Measurements from ENCODE around the gene RIPK1. TPM values are rescaled to one million over a fixed set of nuclear protein-coding genes. Genes with fewer than 3 reads are reported as not detected.

Gene RIPK1
- total and polyA plus RNA-seq, 10 of the 15 experiments (the other 5 are each of a cell fraction or from before 2014, with no cell fraction given), result 1.6 to 11.2 (median 6.3) TPM

DNA sequence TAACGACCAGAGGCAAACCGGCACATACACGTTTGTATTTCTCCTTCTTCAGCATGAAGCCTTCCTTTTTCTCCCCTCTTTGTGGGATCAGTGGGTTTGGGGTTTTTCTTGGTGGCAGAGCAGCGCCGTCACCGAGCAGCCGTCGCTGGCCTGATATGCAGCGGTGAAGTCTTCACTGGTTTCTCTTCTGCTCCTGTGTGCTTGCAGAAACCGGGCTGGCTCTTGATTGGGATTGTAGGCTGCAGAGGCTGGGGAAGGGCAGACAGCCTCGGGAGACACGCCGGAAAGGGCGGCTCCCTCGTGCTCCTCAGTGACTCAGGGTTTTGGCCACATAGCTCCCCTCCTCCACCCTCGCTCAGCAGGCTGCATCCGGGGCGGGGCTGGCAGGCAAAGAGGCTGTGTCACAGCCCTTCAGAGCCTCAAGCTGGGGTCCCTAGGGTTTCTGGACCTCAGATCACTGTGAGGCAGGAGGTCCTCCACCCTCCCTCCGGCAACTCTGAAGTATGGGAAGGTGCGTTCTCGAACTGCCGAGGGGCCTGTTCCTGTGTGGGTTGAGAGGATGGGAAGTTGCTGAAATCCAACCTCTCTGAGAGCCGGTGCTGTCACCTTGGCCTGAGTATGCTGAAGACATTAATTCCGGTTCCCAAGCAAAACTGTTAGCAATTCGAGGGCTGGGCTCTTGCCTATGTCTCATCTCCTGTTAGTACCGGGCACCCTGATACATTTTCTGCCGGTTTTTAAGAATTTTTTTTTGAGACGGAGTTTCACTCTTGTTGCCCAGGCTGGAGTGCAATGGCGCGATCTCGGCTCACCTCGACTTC, 44.4 kb upstream of the RIPK1 start (continued):
- TF ChIP-seq ZSCAN29 (IDR thresholded peaks at IDR 0.05) (no peak), ESRRA (IDR thresholded peaks at IDR 0.05; ENCODE audit: low read length) (no peak), CHD4 (IDR thresholded peaks at IDR 0.05) (no peak), TARDBP (IDR thresholded peaks at IDR 0.05; ENCODE audit: borderline replicate concordance) (no peak), RBBP5 (conservative IDR thresholded peaks at IDR 0.05) (no peak), PAX5 (IDR thresholded peaks at IDR 0.05; ENCODE audit: borderline replicate concordance, low read depth, low read length) (no peak; the same call in 1 of the 2 replicates), CBX5 (IDR thresholded peaks at IDR 0.05; ENCODE audit: low read depth) (peak; percentile 44; the same call in 1 of the 2 replicates), HCFC1 (IDR thresholded peaks at IDR 0.05; ENCODE audit: low read length) (no peak), POLR2AphosphoS5 (IDR thresholded peaks at IDR 0.05; ENCODE audit: low read length) (peak; percentile 62), NR2C2 (IDR thresholded peaks at IDR 0.05; ENCODE audit: borderline replicate concordance, control insufficient read depth, insufficient read length, low read depth) (no peak), POLR2A (IDR thresholded peaks at IDR 0.05; ENCODE audit: low read depth, low read length) (peak; percentile 73), GABPA (IDR thresholded peaks at IDR 0.05; ENCODE audit: low read depth) (peak; percentile 63; the same call in 1 of the 2 replicates), FOXK2 (IDR thresholded peaks at IDR 0.05) (no peak), NFIC (IDR thresholded peaks at IDR 0.05; ENCODE audit: low read depth, low read length) (no peak), SMARCA5 (IDR thresholded peaks at IDR 0.05) (0 out of 2 replicates have a peak, but pooled peaks have one; percentile 32)
- TF ChIP-seq, protein P1, sequence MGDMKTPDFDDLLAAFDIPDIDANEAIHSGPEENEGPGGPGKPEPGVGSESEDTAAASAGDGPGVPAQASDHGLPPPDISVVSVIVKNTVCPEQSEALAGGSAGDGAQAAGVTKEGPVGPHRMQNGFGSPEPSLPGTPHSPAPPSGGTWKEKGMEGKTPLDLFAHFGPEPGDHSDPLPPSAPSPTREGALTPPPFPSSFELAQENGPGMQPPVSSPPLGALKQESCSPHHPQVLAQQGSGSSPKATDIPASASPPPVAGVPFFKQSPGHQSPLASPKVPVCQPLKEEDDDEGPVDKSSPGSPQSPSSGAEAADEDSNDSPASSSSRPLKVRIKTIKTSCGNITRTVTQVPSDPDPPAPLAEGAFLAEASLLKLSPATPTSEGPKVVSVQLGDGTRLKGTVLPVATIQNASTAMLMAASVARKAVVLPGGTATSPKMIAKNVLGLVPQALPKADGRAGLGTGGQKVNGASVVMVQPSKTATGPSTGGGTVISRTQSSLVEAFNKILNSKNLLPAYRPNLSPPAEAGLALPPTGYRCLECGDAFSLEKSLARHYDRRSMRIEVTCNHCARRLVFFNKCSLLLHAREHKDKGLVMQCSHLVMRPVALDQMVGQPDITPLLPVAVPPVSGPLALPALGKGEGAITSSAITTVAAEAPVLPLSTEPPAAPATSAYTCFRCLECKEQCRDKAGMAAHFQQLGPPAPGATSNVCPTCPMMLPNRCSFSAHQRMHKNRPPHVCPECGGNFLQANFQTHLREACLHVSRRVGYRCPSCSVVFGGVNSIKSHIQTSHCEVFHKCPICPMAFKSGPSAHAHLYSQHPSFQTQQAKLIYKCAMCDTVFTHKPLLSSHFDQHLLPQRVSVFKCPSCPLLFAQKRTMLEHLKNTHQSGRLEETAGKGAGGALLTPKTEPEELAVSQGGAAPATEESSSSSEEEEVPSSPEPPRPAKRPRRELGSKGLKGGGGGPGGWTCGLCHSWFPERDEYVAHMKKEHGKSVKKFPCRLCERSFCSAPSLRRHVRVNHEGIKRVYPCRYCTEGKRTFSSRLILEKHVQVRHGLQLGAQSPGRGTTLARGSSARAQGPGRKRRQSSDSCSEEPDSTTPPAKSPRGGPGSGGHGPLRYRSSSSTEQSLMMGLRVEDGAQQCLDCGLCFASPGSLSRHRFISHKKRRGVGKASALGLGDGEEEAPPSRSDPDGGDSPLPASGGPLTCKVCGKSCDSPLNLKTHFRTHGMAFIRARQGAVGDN (IDR thresholded peaks at IDR 0.05), result peak; percentile 79
- TF ChIP-seq, protein P2, sequence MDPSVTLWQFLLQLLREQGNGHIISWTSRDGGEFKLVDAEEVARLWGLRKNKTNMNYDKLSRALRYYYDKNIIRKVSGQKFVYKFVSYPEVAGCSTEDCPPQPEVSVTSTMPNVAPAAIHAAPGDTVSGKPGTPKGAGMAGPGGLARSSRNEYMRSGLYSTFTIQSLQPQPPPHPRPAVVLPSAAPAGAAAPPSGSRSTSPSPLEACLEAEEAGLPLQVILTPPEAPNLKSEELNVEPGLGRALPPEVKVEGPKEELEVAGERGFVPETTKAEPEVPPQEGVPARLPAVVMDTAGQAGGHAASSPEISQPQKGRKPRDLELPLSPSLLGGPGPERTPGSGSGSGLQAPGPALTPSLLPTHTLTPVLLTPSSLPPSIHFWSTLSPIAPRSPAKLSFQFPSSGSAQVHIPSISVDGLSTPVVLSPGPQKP (IDR thresholded peaks at IDR 0.05; ENCODE audit: low read depth, low read length), result no peak; the same call in 1 of the 2 replicates
- TF ChIP-seq, protein P3, sequence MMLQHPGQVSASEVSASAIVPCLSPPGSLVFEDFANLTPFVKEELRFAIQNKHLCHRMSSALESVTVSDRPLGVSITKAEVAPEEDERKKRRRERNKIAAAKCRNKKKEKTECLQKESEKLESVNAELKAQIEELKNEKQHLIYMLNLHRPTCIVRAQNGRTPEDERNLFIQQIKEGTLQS (IDR thresholded peaks at IDR 0.05; ENCODE audit: borderline replicate concordance, extremely low read depth, low read depth, low read length), result no peak
- TF ChIP-seq, protein P4, sequence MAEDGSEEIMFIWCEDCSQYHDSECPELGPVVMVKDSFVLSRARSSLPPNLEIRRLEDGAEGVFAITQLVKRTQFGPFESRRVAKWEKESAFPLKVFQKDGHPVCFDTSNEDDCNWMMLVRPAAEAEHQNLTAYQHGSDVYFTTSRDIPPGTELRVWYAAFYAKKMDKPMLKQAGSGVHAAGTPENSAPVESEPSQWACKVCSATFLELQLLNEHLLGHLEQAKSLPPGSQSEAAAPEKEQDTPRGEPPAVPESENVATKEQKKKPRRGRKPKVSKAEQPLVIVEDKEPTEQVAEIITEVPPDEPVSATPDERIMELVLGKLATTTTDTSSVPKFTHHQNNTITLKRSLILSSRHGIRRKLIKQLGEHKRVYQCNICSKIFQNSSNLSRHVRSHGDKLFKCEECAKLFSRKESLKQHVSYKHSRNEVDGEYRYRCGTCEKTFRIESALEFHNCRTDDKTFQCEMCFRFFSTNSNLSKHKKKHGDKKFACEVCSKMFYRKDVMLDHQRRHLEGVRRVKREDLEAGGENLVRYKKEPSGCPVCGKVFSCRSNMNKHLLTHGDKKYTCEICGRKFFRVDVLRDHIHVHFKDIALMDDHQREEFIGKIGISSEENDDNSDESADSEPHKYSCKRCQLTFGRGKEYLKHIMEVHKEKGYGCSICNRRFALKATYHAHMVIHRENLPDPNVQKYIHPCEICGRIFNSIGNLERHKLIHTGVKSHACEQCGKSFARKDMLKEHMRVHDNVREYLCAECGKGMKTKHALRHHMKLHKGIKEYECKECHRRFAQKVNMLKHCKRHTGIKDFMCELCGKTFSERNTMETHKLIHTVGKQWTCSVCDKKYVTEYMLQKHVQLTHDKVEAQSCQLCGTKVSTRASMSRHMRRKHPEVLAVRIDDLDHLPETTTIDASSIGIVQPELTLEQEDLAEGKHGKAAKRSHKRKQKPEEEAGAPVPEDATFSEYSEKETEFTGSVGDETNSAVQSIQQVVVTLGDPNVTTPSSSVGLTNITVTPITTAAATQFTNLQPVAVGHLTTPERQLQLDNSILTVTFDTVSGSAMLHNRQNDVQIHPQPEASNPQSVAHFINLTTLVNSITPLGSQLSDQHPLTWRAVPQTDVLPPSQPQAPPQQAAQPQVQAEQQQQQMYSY (CRISPR knock-in tag; IDR thresholded peaks at IDR 0.05), result no peak
- TF ChIP-seq, protein P5, sequence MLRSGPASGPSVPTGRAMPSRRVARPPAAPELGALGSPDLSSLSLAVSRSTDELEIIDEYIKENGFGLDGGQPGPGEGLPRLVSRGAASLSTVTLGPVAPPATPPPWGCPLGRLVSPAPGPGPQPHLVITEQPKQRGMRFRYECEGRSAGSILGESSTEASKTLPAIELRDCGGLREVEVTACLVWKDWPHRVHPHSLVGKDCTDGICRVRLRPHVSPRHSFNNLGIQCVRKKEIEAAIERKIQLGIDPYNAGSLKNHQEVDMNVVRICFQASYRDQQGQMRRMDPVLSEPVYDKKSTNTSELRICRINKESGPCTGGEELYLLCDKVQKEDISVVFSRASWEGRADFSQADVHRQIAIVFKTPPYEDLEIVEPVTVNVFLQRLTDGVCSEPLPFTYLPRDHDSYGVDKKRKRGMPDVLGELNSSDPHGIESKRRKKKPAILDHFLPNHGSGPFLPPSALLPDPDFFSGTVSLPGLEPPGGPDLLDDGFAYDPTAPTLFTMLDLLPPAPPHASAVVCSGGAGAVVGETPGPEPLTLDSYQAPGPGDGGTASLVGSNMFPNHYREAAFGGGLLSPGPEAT (IDR thresholded peaks at IDR 0.05; ENCODE audit: low read depth), result 0 out of 2 replicates have a peak, but pooled peaks have one; percentile 35

Measured in GM12878 (cell line).